Heart right ventricle (tissue), 16 donors: ENCODE measurements around the gene FMNL3. TPM values are rescaled to one million over a fixed set of nuclear protein-coding genes. Genes with fewer than 3 reads are reported as not detected.

Experiments
- ATAC-seq, 8 donors: fragments of 200-7000 bp; cut with Tn5 transposase; one replicate each; pipeline ENCODE4 v1.9.1; 2020; ENCODE audit warnings: mild to moderate bottlenecking in 8 of 8, moderate library complexity in 8 of 8, moderate number of reproducible peaks in 1 of 8
- DNase-seq, 2 donors: peaks; one replicate each; pipeline ENCODE4 v3.0.0-alpha.2; 2020
- H3K27ac ChIP-seq, 10 donors: fragments of 200-600 bp; sonication (generic) in 2 of 10; one replicate each; pipeline versions ENCODE4 v1.5.0 to v1.8.0; 2020 to 2022; ENCODE audit warnings: mild to moderate bottlenecking in 3 of 10
- H3K27me3 ChIP-seq, 7 donors: fragments of 200-600 bp; one replicate each; pipeline ENCODE4 v1.8.0; 2021 to 2022; ENCODE audit warnings: mild to moderate bottlenecking in 2 of 7
- H3K36me3 ChIP-seq, 9 donors: fragments of 200-600 bp; sonication (generic) in 1 of 9; one replicate each; pipeline versions ENCODE4 v1.5.0 to v1.8.0; 2020 to 2022; ENCODE audit warnings: mild to moderate bottlenecking in 2 of 9
- H3K4me1 ChIP-seq, 9 donors: fragments of 200-600 bp; sonication (generic) in 1 of 9; one replicate each; pipeline versions ENCODE4 v1.5.0 to v1.8.0; 2020 to 2022; ENCODE audit warnings: mild to moderate bottlenecking in 4 of 9
- H3K4me3 ChIP-seq, 10 donors: fragments of 200-600 bp; sonication (generic) in 2 of 10; one replicate each; pipeline versions ENCODE4 v1.5.0 to v1.8.0; 2020 to 2022; ENCODE audit warnings: mild to moderate bottlenecking in 7 of 10, moderate library complexity in 2 of 10
- H3K9me3 ChIP-seq, 11 donors: fragments of 200-600 bp in 10 of 11; sonication (generic) in 2 of 11; one replicate each; pipeline versions ENCODE4 v1.5.0 to v1.8.0; 2013 to 2022; ENCODE audit warnings: mild to moderate bottlenecking in 2 of 11, control low read depth in 1 of 11, moderate library complexity in 1 of 11
- WGBS, 2 donors: extraction: QIAGEN DNeasy Blood & Tissue Kit; methylation state at CpG; one replicate each; pipeline ENCODE4 v1.1.7; 2013; ENCODE audit warnings: inconsistent platforms in 1 of 2; 5-methylcytosine and 5-hydroxymethylcytosine counted together
- intact Hi-C, 10 donors: fragments of 100-400 bp; cut with DNase I; formaldehyde crosslinking; loops; one replicate each; pipeline versions ENCODE4 v1.11.1 to v1.14.2; 2022
- polyA plus RNA-seq, 2 donors: library from polyadenylated mRNA; stranded (reverse); fragments of 200-250 nt; gene quantifications; one replicate each; pipeline ENCODE4 v1.2.3, GENCODE V29; 2013
- total RNA-seq, 10 donors: library from RNA; stranded (reverse); fragmentation: NEBNext Ultra II Directional in 3 of 10; extraction: Animal tissue kit (Norgen Biotek cat#: 25700) in 3 of 10; gene quantifications; one replicate each; pipeline versions ENCODE4 v1.2.1 to v1.2.4, GENCODE V29; 2021 to 2023
- TF ChIP-seq, protein P1 (sequence below), 9 donors: fragments of 200-600 bp; sonication (generic) in 2 of 9; IDR thresholded peaks; one replicate each; pipeline versions ENCODE4 v1.5.0 to v1.8.0; 2021 to 2022; ENCODE audit warnings: antibody characterized with exemption in 9 of 9, mild to moderate bottlenecking in 5 of 9, moderate library complexity in 1 of 9
- donor health status: Arrhythmogenic right ventricular cardiomyopathy.
- donor health status: ischemic (EF 13 %, LVEDD 7.1; RV severe dilation, severe dysfunction).
- donor health status: healthy with polysubstance abuse.
- donor health status: DM: no; HTN: yes; CAD: no.
- donor health status: DM: no; HTN: no; CAD: no.
- donor health status: ischemic (EF 25% LVEDD 6.9; RV normal size, moderate dysfunction).
- donor health status: ischemic (EF 25% LVEDD 5.7; RV mildly dilated, moderate dysfunction).
- donor health status: healthy.
- donor health status: DM: yes; HTN: yes; CAD: no.
- donor health status: Ischemic cardiomyopathy.
- donor health status: ischemic (EF 35%, LVEDD 5.7; RV mildly dilated, moderate dysfunction).
- donor health status: nonischemic (EF 11% LVEDD 7.7; RV severe dilation, severe dysfunction).
- donor health status: DM: yes; HTN: yes; CAD: no.
- donor health status: PGD.
- donor health status: ischemic (EF 29% LVEDD 5.4; RV normal size, mild dysfunction).
- donor health status: nonischemic (EF 23%, LVEDD 6.1; RV moderate dilation, normal function).

FMNL3 gene
- total and polyA plus RNA-seq, 12 donors = 5.7 to 19.6 (median 11.3) TPM

DNA sequence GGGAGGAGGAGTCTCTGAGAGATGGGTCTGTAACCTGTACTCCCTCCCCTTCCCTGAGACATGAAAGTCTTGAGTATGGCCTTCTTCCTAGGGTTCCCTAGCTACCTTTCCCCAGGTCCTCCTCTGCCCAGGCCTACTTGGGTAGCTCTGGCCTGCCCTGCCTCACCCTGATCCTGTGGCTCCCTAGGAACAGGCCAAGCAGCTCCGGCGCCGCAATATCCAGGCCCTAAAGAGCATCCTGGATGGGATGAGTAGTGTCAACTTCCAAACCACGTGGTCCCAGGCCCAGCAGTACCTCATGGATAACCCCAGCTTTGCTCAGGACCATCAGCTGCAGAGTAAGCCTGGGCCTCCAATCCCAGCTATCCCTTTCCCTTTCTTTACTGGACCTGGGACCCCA lies 71.5 kb downstream of the FMNL3 start:
- Histone ChIP-seq H3K9me3 (no peaks in the 10 kb centered on the region), H3K4me1 (peaks cover 5 to 22% (median 14%) of the 10 kb centered on the region in 9 donors), H3K4me3 (no peak overlapping the region), H3K27me3 (no peaks in the 10 kb centered on the region), H3K27ac (no peak overlapping the region), H3K36me3 (peaks cover 0 to 67% (median 0%) of the 10 kb centered on the region in 9 donors)
- DNase-seq (no peak), ATAC-seq (no peak)
- WGBS, 2 donors = 87 to 91% methylated on average over 4 of the region's 4 CpGs
- intact Hi-C loops = loop anchor here in 2 of 10 donors (2.0 to 10.0 kb wide), 2 partner anchors 73 to 199 kb away; no protein-coding TSS in a partner anchor
- TF ChIP-seq, protein P1, sequence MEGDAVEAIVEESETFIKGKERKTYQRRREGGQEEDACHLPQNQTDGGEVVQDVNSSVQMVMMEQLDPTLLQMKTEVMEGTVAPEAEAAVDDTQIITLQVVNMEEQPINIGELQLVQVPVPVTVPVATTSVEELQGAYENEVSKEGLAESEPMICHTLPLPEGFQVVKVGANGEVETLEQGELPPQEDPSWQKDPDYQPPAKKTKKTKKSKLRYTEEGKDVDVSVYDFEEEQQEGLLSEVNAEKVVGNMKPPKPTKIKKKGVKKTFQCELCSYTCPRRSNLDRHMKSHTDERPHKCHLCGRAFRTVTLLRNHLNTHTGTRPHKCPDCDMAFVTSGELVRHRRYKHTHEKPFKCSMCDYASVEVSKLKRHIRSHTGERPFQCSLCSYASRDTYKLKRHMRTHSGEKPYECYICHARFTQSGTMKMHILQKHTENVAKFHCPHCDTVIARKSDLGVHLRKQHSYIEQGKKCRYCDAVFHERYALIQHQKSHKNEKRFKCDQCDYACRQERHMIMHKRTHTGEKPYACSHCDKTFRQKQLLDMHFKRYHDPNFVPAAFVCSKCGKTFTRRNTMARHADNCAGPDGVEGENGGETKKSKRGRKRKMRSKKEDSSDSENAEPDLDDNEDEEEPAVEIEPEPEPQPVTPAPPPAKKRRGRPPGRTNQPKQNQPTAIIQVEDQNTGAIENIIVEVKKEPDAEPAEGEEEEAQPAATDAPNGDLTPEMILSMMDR (IDR thresholded peaks at IDR 0.05) = no peak

DNA sequence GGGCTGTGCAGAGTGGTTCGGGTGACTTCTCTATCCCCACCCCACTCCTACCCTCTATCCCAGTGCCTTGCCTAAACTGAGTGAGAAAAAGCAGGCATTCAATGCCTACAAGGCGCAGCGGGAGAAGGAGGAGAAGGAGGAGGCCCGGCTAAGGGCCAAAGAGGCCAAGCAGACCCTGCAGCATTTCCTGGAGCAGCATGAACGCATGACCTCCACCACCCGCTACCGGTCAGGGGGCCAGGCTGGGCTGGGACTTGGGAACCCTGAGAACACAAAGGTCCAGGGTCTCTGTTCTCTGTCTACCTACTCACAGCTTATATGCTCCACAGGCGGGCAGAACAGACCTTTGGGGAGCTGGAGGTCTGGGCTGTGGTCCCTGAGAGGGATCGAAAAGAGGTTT lies 72.2 kb downstream of the FMNL3 start:
- intact Hi-C loops = loop anchor here in 1 of 10 donors (10.0 kb wide), 1 partner anchor 200 kb away; no protein-coding TSS in a partner anchor
- Histone ChIP-seq H3K4me3 (no peak overlapping the region), H3K9me3 (no peaks in the 10 kb centered on the region), H3K27ac (no peak overlapping the region), H3K27me3 (no peaks in the 10 kb centered on the region), H3K4me1 (peaks cover 5 to 22% (median 14%) of the 10 kb centered on the region in 9 donors), H3K36me3 (peaks cover 0 to 61% (median 0%) of the 10 kb centered on the region in 9 donors)
- TF ChIP-seq, protein P1 (IDR thresholded peaks at IDR 0.05) = no peak
- DNase-seq (no peak), ATAC-seq (no peak)
- 75 to 84% methylated on average over 9 of the region's 9 CpGs for whole genome bisulfite sequencing, 2 donors

DNA sequence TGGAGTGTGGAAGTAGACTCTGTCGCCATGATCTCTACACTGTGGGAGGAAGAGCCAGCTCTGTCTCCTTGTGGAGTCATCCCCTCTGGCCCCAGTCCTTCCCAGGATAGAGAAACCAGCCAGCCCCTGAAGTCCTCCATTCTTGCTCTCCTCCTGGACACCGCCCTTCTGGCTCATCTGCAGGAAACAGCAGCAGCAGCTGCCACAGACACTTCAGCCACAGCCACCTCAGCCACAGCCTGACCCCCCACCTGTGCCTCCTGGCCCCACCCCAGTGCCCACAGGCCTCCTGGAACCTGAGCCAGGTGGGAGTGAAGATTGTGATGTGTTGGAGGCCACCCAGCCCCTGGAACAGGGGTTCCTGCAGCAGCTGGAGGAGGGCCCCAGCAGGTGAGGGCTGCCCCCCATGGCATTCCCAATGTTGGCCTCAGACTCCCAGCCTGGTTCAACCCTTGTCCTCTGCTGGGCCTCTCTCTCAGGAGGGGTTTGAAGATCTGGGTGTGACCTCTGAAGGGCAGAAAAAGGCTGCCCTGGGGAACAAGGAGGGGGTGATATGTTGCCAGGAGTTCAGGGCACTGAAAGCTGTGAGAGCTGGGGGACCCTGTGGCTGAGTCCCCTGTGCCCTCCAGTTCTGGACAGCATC lies 73.4 kb downstream of the FMNL3 start:
- Histone ChIP-seq H3K9me3 (no peaks in the 10 kb centered on the region), H3K4me3 (no peak overlapping the region), H3K36me3 (peaks cover 0 to 52% (median 0%) of the 10 kb centered on the region in 9 donors), H3K27ac (no peak overlapping the region), H3K27me3 (no peaks in the 10 kb centered on the region), H3K4me1 (peaks cover 5 to 22% (median 14%) of the 10 kb centered on the region in 9 donors)
- TF ChIP-seq, protein P1 (IDR thresholded peaks at IDR 0.05) = no peak
- no peak for ATAC-seq
- DNase-seq = no peak
- intact Hi-C loops = loop anchor here in 1 of 10 donors (10.0 kb wide), 1 partner anchor 201 kb away; no protein-coding TSS in a partner anchor
- 97 to 100% methylated on average over 2 of the region's 2 CpGs for WGBS, 2 donors

- H3K4me1 ChIP-seq = peaks cover 5 to 22% (median 14%) of the 10 kb centered on the region in 9 donors
- 88 to 89% methylated on average over 8 of the region's 8 CpGs for WGBS, 2 donors
- H3K9me3 ChIP-seq = no peaks in the 10 kb centered on the region
- H3K36me3 ChIP-seq = peaks cover 0 to 47% (median 0%) of the 10 kb centered on the region in 9 donors
- H3K4me3 ChIP-seq = no peak overlapping the region
- H3K27ac ChIP-seq = no peak overlapping the region
- TF ChIP-seq, protein P1 (IDR thresholded peaks at IDR 0.05) = no peak
- intact Hi-C loops = loop anchor here in 1 of 10 donors (10.0 kb wide), 1 partner anchor 202 kb away; no protein-coding TSS in a partner anchor
- H3K27me3 ChIP-seq = no peaks in the 10 kb centered on the region
- DNase-seq = no peak
- no peak for ATAC-seq
Measured at GRCh38 chr12:49632986-49633702, 74.1 kb downstream of the FMNL3 start.
